Measurements from ENCODE around the gene MBD3.

GRCh38 chr19:1563251-1563650 lies 29.4 kb downstream of the MBD3 start:
- TF ChIP-seq CTCF (optimal IDR thresholded peaks at IDR 0.05 in 1 of 3, IDR thresholded peaks at IDR 0.05 in 1 of 3, conservative IDR thresholded peaks at IDR 0.05 in 1 of 3; ENCODE audit: extremely low read depth in 1 of 3, insufficient read depth in 2 of 3, low read length in 3 of 3): no peak
- no peak for TF ChIP-seq EZH2 (IDR thresholded peaks at IDR 0.05; ENCODE audit: low read length)
